Left lung (tissue), 10 donors: ENCODE measurements around the gene STK36. TPM values are rescaled to one million over a fixed set of nuclear protein-coding genes. Genes with fewer than 3 reads are reported as not detected.

ENCODE experiments used
- ATAC-seq: fragments of 200-7000 bp; cut with Tn5 transposase; one replicate; pipeline ENCODE4 v1.9.1; 2020; ENCODE audit warnings: moderate library complexity
- DNase-seq, 4 donors: peaks; one replicate each; pipeline ENCODE4 v3.0.0-alpha.2; 2013 to 2020
- H3K27ac ChIP-seq, 2 donors: fragments of 200-600 bp; sonication (generic) in 1 of 2; one replicate each; pipeline versions ENCODE4 v1.5.0 to v1.8.0; 2020 to 2021
- H3K27me3 ChIP-seq, 2 donors: fragments of 200-600 bp; sonication (generic) in 1 of 2; one replicate each; pipeline versions ENCODE4 v1.5.0 to v1.8.0; 2020 to 2021
- H3K36me3 ChIP-seq, 2 donors: fragments of 200-600 bp; sonication (generic) in 1 of 2; one replicate each; pipeline versions ENCODE4 v1.5.0 to v1.8.0; 2020 to 2021
- H3K4me1 ChIP-seq, 2 donors: fragments of 200-600 bp; one replicate each; pipeline ENCODE4 v1.8.0; 2021
- H3K4me3 ChIP-seq, 2 donors: fragments of 200-600 bp; sonication (generic) in 1 of 2; one replicate each; pipeline versions ENCODE4 v1.5.0 to v1.8.0; 2020 to 2021; ENCODE audit warnings: mild to moderate bottlenecking in 1 of 2
- H3K9me3 ChIP-seq, 2 donors: fragments of 200-600 bp; sonication (generic) in 1 of 2; one replicate each; pipeline versions ENCODE4 v1.5.0 to v1.8.0; 2020 to 2021
- intact Hi-C, 2 donors: fragments of 100-400 bp; cut with DNase I; formaldehyde crosslinking; loops; one replicate each; pipeline versions ENCODE4 v1.11.2 to v1.14.2; 2022
- polyA plus RNA-seq, 6 donors: library from polyadenylated mRNA; unstranded; fragments of 120-200 nt; gene quantifications; one replicate each; pipeline ENCODE4 v1.2.1, GENCODE V29; 2013; ENCODE audit not compliant: insufficient read length in 6 of 6
- total RNA-seq, 2 donors: library from RNA; stranded (reverse); fragmentation: NEBNext Ultra II Directional; extraction: Animal tissue kit (Norgen Biotek cat#: 25700); gene quantifications; one replicate each; pipeline ENCODE4 v1.2.1, GENCODE V29; 2021
- TF ChIP-seq, protein P1 (sequence below), 2 donors: fragments of 200-600 bp; sonication (generic) in 1 of 2; IDR thresholded peaks; one replicate each; pipeline versions ENCODE4 v1.5.0 to v1.8.0; 2021; ENCODE audit warnings: antibody characterized with exemption in 2 of 2
- donor health status: DM: no; HTN: yes; CAD: no.
- donor health status: DM: no; HTN: no; CAD: no.

The STK36 gene
- total and polyA plus RNA-seq, 8 donors = 40.1 to 112 (median 94.9) TPM

DNA sequence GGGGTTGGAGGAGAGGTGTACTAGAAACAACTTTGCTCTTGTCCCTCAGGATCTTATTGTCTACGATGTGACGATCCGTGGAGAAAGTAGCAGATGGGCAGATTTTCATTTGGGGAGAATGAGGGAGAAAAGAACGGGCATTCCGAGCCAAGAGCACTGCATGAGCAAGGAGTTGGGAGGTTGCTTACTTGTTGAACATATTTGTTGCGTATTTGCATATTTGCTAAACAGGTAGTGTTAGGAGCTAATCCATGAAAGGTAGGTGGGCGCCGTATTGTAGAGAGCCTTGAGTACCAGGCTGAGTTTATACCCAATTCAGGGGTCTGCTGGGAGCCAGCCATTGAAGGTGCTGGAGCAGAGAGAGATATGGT lies 11.9 kb upstream of the STK36 start:
- Histone ChIP-seq H3K9me3 (no peaks in the 10 kb centered on the region), H3K4me3 (peak overlapping the region; percentile 84 to 86), H3K36me3 (peaks cover 5 to 59% of the 10 kb centered on the region in 2 donors), H3K4me1 (peaks cover 12 to 22% of the 10 kb centered on the region in 2 donors), H3K27ac (peak overlapping the region in 1 of 2 donors; percentile 71), H3K27me3 (no peaks in the 10 kb centered on the region)
- intact Hi-C loops = no loop called here
- TF ChIP-seq, protein P1, sequence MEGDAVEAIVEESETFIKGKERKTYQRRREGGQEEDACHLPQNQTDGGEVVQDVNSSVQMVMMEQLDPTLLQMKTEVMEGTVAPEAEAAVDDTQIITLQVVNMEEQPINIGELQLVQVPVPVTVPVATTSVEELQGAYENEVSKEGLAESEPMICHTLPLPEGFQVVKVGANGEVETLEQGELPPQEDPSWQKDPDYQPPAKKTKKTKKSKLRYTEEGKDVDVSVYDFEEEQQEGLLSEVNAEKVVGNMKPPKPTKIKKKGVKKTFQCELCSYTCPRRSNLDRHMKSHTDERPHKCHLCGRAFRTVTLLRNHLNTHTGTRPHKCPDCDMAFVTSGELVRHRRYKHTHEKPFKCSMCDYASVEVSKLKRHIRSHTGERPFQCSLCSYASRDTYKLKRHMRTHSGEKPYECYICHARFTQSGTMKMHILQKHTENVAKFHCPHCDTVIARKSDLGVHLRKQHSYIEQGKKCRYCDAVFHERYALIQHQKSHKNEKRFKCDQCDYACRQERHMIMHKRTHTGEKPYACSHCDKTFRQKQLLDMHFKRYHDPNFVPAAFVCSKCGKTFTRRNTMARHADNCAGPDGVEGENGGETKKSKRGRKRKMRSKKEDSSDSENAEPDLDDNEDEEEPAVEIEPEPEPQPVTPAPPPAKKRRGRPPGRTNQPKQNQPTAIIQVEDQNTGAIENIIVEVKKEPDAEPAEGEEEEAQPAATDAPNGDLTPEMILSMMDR (IDR thresholded peaks at IDR 0.05) = no peak
- no peak for DNase-seq
- no peak for ATAC-seq

DNA sequence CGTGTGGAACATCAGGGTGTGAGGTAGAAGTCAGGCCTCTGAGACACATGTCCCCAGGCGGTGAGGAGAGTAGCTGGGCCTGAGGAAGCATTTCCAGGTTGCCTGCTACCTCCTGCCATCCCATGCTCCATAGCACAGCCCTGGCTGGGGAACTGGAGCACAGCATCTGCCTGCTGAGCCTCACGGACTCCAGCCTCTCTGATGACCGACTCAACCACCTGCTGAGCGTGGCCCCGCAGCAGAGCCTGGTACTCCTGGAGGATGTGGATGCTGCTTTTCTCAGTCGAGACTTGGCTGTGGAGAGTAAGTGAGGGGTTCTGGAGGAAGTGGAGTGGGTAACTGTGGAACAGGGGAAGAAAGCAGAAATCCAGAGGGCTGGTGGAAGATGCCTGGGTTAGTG lies 9.5 kb upstream of the STK36 start:
- intact Hi-C loops = no loop called here
- H3K9me3 ChIP-seq = no peaks in the 10 kb centered on the region
- ATAC-seq (no peak), DNase-seq (no peak)
- H3K36me3 ChIP-seq = peaks cover 7 to 61% of the 10 kb centered on the region in 2 donors
- no peak overlapping the region for H3K4me3 ChIP-seq
- peaks cover 12 to 22% of the 10 kb centered on the region in 2 donors for H3K4me1 ChIP-seq
- no peak overlapping the region for H3K27ac ChIP-seq
- TF ChIP-seq, protein P1 (IDR thresholded peaks at IDR 0.05) = no peak
- H3K27me3 ChIP-seq = no peaks in the 10 kb centered on the region

GRCh38 chr2:218662827-218663226 lies 9.1 kb upstream of the STK36 start:
- no peaks in the 10 kb centered on the region for H3K27me3 ChIP-seq
- no peak overlapping the region for H3K27ac ChIP-seq
- H3K4me3 ChIP-seq = no peak overlapping the region
- intact Hi-C loops = no loop called here
- no peaks in the 10 kb centered on the region for H3K9me3 ChIP-seq
- H3K36me3 ChIP-seq = peaks cover 7 to 65% of the 10 kb centered on the region in 2 donors
- TF ChIP-seq, protein P1 (IDR thresholded peaks at IDR 0.05) = no peak
- H3K4me1 ChIP-seq = peaks cover 12 to 19% of the 10 kb centered on the region in 2 donors
- ATAC-seq (no peak), DNase-seq (no peak)

DNA sequence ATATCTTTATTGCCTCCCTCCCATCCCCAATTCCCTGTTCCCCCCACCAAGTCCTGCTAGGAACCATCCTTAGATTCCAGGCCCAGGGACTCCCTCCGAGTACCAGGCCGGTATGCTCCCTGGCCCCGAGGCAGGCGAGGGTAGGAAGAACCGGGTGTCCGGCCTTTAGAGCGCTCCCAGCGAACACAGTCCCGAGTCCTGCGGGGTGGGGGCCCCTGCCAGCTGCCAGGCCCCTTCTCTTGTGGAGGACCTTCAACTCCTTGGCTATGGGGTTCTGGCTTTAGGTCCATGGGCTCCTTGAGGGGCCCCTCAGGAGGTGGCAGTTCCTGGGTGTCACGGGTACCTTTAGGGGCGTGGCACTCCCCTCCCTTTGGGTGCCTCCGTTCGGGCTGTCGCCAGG lies 8.0 kb upstream of the STK36 start:
- no peak overlapping the region for H3K4me3 ChIP-seq
- H3K4me1 ChIP-seq = peaks cover 6 to 9% of the 10 kb centered on the region in 2 donors
- ATAC-seq (no peak), DNase-seq (no peak)
- peaks cover 7 to 76% of the 10 kb centered on the region in 2 donors for H3K36me3 ChIP-seq
- intact Hi-C loops = no loop called here
- TF ChIP-seq, protein P1 (IDR thresholded peaks at IDR 0.05) = no peak
- no peak overlapping the region for H3K27ac ChIP-seq
- H3K27me3 ChIP-seq = no peaks in the 10 kb centered on the region
- H3K9me3 ChIP-seq = no peaks in the 10 kb centered on the region

DNA sequence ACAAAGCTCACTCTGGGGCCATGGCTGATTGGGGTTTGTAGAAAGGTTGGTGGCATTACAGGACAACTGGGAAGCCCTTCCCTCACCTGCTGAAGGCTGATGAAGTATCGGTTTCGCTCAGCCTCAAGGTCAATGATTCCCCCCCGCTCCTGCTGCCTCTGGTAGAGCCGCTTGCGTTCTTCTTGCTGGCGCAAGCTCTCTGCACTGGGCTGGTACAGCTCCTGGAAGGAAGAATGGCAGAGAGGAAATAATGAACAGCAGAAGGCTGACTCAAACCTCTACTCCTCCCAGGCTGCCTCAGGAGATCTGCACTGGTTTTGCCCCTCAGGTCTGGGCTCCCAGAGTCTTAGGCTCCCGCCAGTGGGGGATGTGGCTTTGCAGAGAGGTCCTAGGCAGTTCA lies 7.2 kb upstream of the STK36 start:
- Histone ChIP-seq H3K9me3 (no peaks in the 10 kb centered on the region), H3K36me3 (peaks cover 7 to 76% of the 10 kb centered on the region in 2 donors), H3K27me3 (no peaks in the 10 kb centered on the region), H3K4me1 (peaks cover 6 to 9% of the 10 kb centered on the region in 2 donors), H3K27ac (no peak overlapping the region), H3K4me3 (no peak overlapping the region)
- TF ChIP-seq, protein P1 (IDR thresholded peaks at IDR 0.05) = no peak
- ATAC-seq (no peak), DNase-seq (no peak)
- intact Hi-C loops = no loop called here
